Breast epithelium (tissue), 3 donors: ENCODE results near the gene LAMC2.

Experiments
- POLR2AphosphoS5 ChIP-seq, 3 donors: sonication (generic); formaldehyde crosslinking; IDR thresholded peaks; one replicate each; pipeline ENCODE4 v1.6.1; 2017; ENCODE audit warnings: antibody characterized with exemption in 3 of 3
- TF ChIP-seq, protein P1 (sequence below), 3 donors: fragments of 450-650 bp; IDR thresholded peaks; one replicate each; pipeline ENCODE4 v1.5.1; 2016 to 2017; ENCODE audit warnings: antibody characterized with exemption in 3 of 3, mild to moderate bottlenecking in 3 of 3, moderate library complexity in 3 of 3

DNA sequence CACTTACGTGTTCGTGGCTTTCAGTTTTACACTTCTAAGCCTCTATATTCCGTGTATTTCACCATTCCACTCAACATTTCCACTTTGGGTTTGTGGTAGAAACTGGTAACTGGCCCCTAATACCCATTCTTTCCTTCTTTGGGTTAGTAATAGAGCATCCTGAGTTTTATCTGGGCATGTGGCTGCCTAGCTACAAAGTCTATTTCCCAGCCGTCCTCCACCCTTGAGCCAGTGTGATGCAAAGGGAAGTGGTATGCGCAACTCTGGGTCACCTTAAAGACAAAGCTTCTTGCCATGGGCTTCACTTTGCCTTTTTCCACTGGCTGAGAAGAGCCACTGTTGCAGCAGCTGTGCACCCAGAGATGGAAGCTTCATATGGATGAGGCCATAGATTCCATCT lies 73.9 kb downstream of the LAMC2 start:
- TF ChIP-seq, protein P1, sequence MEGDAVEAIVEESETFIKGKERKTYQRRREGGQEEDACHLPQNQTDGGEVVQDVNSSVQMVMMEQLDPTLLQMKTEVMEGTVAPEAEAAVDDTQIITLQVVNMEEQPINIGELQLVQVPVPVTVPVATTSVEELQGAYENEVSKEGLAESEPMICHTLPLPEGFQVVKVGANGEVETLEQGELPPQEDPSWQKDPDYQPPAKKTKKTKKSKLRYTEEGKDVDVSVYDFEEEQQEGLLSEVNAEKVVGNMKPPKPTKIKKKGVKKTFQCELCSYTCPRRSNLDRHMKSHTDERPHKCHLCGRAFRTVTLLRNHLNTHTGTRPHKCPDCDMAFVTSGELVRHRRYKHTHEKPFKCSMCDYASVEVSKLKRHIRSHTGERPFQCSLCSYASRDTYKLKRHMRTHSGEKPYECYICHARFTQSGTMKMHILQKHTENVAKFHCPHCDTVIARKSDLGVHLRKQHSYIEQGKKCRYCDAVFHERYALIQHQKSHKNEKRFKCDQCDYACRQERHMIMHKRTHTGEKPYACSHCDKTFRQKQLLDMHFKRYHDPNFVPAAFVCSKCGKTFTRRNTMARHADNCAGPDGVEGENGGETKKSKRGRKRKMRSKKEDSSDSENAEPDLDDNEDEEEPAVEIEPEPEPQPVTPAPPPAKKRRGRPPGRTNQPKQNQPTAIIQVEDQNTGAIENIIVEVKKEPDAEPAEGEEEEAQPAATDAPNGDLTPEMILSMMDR (IDR thresholded peaks at IDR 0.05), result no peak
- no peak for TF ChIP-seq POLR2AphosphoS5 (IDR thresholded peaks at IDR 0.05)
